GM19438 (cell line): Measurements from ENCODE around the gene ZNF219.

Source experiments
- ATAC-seq: cut with Tn5 transposase; IDR thresholded peaks from one replicate; pipeline ENCODE4 v1.9.1; 2021; ENCODE audit warnings: low read depth; ENCODE audit not compliant: unreplicated experiment

The ZNF219 gene

DNA sequence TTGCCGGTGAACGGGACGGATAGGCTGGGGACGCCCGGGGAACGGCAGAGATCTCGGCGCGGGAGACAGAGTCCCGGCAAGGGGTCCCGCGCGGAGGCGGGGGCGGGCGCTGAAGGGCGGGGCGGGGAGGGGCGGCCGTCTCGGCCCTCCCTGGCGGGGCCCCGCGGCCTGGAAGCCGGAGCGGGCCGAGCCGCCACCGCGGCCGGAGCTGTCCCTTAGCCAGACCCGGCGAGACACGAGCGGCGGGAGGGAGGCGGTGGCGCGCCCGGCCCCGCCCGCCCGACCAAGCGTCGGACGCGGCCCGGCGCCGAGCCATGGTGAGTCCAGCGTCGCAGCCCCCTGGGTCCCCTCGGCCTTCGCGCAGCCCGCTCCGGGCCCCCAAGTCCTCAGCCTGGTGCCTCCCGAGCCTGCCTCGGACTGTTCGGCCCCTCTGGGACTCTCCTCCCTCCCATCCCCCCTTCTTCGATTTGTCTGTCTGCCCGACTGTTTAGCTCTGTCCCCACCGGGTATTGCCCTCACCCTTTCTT is 28.3 kb downstream of the ZNF219 start, which contains the start of gene ARHGEF40:
Gene ARHGEF40, plus strand, starts transcription at position 222 of the 527 bp plus-strand sequence. Its CDS starts 93 bp downstream, at position 315.
- peak; percentile 19 for ATAC-seq

DNA sequence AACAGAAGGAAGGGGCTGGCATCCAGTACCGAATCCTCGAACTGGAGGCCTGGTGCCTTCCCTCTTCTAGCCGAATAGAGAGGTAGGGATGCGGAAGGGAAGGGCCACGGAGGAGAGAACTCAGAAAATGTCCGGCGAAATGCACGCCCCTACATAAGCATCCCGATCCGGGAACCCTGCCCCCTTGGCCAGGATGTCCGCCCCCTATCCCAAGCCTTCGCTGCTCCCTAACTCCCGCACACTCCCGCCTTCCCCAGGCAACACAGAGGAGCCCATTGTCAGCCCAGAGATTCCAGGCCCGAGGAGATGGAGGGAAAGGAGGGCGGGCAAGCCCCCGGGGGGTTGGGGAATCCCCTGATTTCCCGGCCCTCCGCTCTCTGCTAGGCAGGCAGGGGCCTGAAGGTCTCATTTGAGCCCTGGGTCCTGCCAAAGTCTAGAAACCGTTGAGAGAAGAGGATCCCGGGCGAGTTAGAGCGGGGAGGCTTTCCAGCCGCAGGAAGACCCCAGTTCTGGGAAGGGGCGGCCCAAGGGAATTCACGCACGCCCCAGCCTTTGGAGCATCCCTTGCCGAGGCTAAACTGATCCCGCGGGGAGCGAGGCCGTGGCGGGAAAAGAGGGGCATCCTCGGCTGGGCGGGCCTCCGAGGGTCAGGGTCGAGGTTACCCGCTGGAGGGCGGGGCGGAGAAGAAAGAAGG is 28.9 kb downstream of the ZNF219 start:
- ATAC-seq = no peak

DNA sequence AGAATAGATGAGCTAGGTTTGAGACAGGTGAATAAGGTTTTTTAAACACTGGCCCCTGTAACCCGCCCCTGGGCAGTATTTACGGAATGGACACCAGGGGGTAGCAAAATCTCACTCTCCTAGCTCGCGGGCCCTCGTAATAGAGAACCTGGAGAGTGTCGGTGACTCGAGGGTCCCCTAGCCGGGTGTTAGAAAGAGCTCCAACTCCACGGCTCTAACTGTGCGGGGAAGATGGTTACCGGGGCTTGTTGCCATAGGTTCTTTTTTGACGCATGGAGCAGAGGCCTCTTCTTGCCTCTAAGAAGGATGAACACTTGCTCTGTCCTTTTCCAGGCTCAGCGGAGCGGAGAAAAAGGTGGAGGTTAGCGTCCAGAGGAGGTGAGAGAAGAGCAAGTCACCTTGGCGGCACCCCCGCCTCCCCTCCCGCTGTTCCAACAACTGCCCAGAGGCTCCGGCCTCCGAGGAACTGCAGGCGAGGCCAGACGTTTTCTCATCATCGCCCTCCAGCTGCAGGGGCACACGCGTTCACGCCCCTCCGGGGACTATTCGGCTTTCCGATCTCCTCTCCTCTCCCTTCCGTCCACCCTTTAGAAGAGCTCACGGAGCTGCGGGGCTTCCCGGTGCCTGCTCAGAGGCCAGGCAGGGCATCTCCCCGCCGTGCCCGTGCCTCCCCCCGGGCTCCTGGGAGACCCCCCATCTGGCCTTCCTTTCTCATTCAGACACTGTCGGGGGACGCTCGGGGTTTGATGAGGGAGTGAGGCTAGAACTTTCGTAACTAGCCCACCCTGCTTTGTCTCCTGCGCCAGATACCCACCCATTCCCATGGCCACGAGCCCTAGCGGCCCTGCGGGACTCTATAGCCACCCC is 29.7 kb downstream of the ZNF219 start:
- no peak for ATAC-seq

DNA sequence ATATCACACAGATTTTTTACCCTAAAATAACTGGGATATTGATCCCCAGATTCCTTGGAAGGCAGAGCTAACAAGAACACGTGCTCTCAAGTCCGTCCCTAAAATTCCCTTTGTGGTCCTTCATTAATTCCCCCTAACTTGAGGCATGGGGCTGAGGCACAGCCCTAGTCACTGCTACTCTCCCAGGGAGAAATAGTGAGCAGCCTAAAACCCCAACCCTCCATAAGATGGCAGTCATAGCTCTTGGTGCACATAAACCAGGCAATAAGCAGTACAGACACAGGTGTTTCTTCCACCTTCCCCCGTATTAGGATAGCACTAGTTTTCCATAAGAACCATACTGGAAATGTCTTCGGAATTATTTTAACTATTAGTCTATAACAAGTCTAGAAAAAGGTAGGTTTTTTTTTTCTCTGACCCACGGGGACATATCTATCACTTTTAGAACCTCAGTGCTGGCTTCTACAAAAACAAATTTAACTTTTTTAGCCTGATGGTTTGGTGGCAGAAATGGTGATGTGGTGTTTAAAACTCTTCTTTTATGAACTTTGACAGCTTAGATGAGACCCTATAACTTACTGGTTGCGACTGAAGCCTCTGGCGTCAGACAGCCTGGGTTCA is 31.5 kb downstream of the ZNF219 start:
- ATAC-seq = no peak

DNA sequence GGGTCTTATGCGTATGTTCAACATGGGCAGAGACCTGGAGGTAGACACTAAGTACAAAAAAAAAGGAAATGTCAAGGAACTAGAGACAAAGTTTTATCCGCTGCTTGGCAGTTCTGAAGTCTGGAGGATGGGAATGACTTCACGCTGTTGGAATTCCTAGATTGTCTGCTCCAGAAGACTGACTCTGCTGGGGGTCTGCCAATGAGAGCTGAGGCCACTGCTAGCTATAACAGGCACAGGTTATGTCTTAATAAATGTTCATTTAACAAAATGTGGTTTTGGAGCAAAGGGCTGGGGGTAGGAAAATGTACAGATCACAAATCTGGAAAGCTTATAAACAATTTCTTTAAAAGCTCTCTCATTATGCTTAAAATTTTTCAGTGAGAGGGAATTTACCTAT is 35.0 kb downstream of the ZNF219 start:
- ATAC-seq = no peak

DNA sequence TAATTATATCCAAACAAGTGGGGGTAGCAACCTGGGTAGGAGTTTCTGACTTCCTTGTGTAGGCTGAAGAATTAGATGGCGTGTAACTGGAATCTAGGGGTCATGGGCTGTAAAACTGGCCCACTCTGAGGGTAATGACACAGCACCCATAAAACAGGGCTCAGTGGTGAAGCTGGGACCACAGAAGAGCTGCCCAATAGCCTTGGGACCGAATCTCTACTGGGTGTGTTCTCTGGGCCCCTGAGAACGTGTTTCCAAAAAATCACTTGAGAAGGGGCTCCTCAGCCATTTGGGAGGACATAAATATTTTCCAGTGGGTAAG is 37.1 kb downstream of the ZNF219 start:
- ATAC-seq = no peak

DNA sequence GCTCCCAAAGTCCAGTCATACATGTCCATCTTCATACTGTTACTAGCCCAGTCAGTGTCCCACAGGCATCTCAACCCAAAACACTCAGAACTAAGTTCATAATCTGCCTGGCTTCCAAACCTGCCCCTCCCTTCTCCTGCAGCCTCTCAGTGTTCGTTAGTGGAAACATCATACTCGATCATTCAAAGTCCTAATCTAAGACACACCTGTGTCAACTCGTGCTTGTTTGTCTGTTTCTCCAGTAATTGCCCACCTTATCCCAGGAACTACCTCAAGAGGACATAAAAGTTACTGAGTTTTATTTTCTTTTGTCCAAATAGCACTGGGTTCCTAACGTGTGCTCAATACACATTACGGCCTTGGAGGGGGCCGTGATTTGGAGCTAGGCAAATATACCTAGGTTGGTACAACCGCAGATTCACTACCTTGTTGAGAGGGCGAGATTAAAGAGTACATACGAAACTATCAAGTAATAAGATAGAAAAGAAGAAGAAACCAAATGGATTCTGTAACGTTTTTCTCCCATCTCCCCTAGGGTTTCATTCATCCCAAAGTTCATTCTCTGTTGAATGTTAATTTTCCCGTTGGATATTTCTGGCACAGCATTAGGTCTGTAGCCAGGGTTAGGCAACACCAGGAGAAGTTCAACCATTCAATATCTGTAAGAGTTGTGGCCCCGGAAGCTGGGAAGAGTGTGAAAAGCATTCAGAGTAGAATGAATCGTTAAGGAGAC is 37.7 kb downstream of the ZNF219 start:
- no peak for ATAC-seq

DNA sequence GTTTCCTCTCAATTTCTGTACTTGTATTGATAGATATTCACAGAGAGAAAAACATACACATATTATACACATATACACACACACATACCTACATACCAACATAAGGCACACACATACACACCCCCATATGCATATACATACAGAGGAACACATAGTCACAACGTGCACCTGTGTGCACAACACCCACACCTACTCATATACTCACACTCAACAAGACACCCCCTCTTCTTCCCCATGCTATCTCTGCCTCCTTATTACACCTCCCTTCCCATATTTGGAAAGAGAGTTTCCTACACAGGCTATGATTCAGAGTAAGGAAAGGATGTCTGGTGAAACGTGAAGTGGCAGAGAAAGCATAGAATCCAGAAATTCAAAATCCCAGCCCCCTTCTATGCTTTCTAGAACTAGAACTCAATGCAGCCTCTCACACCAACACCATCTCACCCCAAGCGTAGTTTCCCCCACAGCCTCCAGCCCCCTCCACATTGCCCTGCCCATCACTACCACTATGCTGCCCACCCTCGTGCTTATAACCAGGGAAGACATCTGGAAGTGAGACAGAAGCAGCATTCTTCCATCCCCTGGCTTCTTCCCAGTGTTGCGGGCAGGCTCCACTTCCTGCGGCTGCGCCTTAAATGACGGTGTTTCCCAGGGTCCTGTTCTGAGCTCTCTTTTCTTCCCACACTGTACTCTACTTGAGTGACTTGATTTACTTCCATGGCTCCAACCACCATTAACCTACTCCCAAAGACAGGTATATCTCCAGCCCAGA is 38.4 kb downstream of the ZNF219 start:
- ATAC-seq = no peak

DNA sequence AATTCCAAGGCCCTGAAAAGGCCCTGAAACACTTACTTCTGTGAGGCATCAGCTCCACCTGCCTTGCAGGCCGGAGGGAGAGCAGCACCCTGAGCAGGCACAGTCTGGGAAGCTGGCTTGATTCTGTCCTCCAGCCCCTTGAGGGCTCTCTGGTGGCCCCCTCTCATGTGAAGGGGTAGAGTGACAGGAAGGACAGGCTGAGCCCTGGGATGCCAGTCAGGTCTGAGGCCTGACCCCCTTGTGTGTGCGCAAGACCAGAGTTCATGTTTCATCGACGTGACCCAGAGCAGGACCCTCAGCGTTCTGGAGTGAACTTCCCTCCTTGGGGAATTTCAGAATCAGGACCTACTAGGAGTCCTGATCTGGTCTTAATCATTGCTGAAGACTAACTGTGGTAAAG is 39.6 kb downstream of the ZNF219 start:
- no peak for ATAC-seq

DNA sequence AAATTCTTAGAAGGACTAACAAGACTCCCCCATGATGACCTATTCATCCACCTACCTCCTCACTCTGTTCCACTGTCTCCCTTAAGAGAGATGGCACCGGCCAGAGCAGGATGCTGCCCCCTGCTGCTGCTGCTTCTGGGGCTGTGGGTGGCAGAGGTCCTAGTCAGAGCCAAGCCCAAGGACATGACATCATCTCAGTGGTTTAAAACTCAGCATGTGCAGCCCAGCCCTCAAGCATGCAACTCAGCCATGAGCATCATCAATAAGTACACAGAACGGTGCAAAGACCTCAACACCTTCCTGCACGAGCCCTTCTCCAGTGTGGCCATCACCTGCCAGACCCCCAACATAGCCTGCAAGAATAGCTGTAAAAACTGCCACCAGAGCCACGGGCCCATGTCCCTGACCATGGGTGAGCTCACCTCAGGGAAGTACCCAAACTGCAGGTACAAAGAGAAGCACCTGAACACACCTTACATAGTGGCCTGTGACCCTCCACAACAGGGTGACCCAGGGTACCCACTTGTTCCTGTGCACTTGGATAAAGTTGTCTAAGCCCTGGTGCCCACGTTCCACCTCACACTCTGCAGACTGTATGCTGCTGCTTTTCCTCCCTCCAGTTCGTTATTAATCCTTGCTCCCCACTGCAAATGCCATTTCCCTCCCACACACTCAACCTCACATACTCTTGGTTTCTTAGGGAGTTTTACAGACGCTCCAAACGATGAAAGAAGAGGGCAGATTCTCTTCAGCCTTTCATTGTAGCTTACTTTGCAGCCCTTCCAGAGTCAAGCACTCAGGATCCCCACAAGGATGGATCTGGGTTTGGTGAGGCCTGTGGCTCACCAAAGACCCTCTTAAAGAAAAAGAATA is 40.4 kb downstream of the ZNF219 start, which contains the start of gene RNASE8:
Gene RNASE8, plus strand, starts transcription at position 20 of the 873 bp plus-strand sequence. Its CDS starts 71 bp downstream, at position 91.
- no peak for ATAC-seq

DNA sequence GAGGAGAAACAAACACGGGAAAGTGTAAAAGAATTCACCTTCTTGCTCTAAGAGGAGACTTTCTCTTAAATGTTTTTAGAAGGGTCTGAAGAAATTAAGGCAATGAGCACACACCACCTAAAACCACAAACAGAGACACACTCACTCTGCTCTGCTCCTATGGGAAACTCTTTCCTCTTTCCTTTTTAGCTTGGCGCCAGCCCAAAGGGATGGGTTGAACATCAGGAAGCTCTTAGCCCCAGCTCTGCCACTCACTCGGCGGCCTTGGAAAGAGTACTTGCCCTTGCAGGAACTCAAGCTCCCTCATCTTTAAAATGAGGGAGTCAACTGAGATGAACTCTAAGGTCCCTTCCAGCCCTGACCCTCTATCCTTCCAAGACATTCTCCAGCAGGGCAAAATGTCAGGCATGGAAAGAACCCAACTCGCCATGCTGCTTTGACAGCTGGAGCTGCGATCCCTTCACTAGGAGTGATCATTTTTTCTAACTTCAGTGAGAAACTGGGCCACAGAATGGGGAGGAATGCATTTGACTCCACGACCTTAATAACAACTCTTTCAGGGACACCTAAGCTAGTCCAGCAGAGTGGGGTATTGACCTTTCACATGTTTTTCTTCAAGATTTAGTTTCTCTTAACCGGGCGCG is 41.8 kb downstream of the ZNF219 start:
- ATAC-seq = no peak

DNA sequence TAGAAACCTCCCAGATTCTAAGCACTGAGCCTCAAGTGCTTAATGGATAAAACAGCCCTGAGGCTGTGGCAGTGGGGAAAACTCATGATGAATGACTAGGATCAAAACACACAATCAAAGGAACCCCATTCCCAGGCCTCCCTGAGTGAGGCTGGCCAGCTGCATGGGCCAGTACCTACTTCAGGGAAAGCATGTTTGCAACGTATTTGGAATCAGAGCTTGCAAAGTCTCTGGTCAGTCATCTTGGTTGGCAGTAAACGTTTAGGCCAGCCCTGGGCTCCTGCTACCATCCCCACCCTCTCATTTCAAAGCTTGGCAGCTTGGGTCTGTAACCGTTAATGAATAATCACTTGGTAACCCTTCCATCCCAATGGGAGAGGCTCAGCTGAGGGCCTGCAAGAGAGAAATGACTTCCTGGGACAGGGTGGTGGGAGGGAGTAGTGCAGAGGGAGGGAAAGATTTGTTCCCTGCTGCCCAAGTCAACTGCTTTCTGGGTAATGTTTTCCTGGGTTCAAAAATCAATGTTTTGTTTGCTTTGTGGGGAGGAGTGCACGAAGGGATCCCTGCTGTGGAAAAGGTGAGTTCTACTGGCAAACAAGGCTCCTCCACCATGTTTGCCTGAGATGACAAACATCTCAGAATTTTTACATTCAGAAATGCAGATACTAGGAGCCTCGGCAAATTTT is 42.9 kb downstream of the ZNF219 start:
- no peak for ATAC-seq

DNA sequence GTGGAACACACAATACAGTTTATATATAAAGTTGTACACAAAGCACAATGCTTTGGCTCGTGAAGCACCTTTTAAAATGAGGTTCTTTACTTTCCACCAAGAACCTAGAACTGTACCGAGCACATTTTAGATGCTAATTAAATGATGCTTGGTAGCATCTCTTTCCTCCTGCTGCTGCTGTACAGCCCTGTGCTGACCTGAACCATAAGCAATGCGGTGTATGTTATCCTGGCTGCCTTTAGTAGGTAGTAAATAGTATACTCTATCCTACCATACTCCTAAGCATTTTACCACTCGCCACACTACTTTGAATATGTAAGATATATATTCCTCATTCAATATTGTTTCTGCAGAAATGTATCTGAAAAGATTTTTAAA is 43.7 kb downstream of the ZNF219 start:
- ATAC-seq = no peak

DNA sequence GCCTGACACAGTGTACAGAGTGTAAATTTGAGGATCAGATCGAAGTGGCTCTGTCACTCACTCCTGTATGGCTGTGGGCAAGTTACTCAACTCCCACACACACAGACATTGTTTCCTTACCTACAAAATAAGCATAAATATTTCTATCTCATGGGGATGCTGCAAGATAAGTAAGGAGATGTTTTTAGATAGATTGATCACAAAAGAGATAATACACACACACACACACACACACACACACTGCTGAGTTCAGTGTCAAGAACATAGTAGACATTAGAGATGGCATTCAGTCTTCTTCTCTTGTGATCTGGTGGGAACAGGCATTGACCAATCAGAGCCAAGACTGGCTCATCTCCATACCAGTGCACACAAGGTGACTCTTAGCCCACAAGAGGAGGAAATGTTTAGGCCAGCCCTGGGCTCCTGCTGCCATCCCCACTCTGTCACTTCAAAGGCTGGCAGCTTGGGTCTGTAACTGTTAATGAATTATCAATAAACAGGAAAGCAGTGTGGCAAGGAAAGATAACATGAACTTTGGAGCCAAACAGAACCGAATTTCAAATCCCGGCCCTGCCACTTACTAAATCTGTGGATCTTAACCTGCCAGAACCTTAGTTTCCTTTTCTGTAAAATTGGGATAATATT is 44.2 kb downstream of the ZNF219 start:
- no peak for ATAC-seq

DNA sequence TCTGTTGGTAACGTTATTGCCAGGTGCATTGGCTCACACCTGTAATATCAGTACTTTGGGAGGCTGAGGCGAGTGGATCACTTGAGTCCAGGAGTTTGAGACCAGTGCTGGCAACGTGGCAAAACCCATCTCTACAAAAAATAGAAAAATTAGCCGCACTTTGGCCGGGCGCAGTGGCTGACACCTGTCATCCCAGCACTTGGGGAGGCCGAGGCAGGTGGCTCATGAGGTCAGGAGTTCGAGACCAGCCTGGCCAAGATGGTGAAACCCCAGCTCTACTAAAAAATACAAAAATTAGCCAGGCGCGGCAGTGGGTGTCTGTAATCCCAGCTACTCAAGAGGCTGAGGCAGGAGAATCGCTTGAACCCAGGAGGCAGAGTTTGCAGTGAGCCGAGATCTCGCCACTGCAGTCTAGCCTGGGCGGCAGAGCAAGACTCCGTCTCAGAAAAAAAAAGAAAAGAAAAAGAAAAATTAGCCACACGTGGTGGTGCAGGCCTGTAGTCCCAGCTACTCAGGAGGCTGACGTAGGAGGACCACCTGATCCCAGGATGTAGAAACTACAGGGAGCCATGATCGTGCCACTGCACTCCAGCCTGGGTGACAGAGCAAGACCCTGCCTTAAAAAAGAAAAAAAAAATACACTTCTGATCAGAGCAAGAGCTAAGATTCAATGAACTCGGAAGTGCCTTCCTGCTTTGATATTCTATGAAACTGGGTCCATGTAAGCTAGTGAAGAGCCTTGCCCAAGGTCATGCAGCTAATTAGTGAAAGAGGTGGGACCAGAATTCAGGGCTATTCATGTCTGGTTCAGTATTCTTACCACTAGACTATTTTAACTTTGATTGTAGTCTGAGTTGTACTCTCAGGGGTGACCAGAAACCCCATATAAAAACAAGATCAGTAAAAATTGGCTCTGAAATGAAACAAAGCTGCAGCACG is 45.0 kb downstream of the ZNF219 start:
- no peak for ATAC-seq

DNA sequence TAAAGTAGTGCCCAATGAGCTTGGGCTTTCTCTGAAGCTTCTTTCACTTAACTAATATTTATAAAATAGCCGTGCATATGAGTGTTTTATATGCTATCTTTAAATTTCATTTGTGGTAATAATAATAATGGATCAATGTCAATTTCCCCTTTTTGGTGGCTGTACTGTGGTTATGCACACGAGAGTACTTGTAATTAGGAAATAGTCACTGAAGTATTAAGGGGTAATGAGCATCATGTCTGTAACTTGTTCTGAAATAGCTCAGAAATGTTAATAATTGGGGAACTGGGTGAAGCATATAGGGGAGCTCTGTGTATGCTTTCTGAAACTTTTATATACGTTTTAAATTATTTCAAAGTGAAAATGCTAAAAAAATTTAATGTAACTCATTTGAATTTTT is 47.9 kb downstream of the ZNF219 start:
- ATAC-seq = no peak
